NB4 (cell line): Measurements from ENCODE around the gene FBXO4.

ENCODE experiments used
- MYC ChIP-seq: IDR thresholded peaks from 2 replicates; pipeline ENCODE4 v1.6.1; 2011; ENCODE audit warnings: low read depth, low read length
- POLR2A ChIP-seq: IDR thresholded peaks from 2 replicates; pipeline ENCODE4 v1.6.1; 2011; ENCODE audit warnings: mild to moderate bottlenecking; ENCODE audit not compliant: insufficient read length; ENCODE audit errors: extremely low read depth
- TF ChIP-seq, protein P1 (sequence below): IDR thresholded peaks from one replicate; pipeline ENCODE4 v1.5.1; 2012; ENCODE audit warnings: low read depth, low read length
- TF ChIP-seq, protein P2 (sequence below): IDR thresholded peaks from 2 replicates; pipeline ENCODE4 v1.6.1; 2011; ENCODE audit warnings: low read depth, low read length

- TF ChIP-seq POLR2A (no peak), MYC (no peak)
- TF ChIP-seq, protein P1, sequence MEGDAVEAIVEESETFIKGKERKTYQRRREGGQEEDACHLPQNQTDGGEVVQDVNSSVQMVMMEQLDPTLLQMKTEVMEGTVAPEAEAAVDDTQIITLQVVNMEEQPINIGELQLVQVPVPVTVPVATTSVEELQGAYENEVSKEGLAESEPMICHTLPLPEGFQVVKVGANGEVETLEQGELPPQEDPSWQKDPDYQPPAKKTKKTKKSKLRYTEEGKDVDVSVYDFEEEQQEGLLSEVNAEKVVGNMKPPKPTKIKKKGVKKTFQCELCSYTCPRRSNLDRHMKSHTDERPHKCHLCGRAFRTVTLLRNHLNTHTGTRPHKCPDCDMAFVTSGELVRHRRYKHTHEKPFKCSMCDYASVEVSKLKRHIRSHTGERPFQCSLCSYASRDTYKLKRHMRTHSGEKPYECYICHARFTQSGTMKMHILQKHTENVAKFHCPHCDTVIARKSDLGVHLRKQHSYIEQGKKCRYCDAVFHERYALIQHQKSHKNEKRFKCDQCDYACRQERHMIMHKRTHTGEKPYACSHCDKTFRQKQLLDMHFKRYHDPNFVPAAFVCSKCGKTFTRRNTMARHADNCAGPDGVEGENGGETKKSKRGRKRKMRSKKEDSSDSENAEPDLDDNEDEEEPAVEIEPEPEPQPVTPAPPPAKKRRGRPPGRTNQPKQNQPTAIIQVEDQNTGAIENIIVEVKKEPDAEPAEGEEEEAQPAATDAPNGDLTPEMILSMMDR, result no peak
- TF ChIP-seq, protein P2, sequence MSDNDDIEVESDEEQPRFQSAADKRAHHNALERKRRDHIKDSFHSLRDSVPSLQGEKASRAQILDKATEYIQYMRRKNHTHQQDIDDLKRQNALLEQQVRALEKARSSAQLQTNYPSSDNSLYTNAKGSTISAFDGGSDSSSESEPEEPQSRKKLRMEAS, result no peak
Observed at GRCh38 chr5:41918105-41918504, 7.0 kb upstream of the FBXO4 start.
